Measurements from ENCODE around the gene MT1G. TPM values are rescaled to one million over a fixed set of nuclear protein-coding genes. Genes with fewer than 3 reads are reported as not detected.
"Not testable (repeated sequence)": the region's sequence is repeated elsewhere in the genome, so short reads cannot be mapped to it uniquely, and the experiment has no call there.

The MT1G gene
- 10 to 100 TPM; 14.0 to 26.7 TPM for total RNA-seq
- long read RNA-seq, donor 1: 0 reads
- long read RNA-seq, donor 2, partial matches to known transcripts: 0 of 1 reads
- long read RNA-seq, donor 2, other reads (novel, unspliced or antisense): 0 of 1 reads

GRCh38 chr16:56667581-56668571, at the start of gene MT1G:
MT1G (minus strand) TSS chr16:56668065; CDS start chr16:56667993, 72 bp downstream.
- peak; percentile 92 for DNase-seq (ENCODE audit: low spot score)
- intact Hi-C loops (cut with DNase I): loop anchor here in 1 of 2 donors (10.0 kb wide), 1 partner anchor 67 kb away; the partner anchor contains the start of gene NUP93

- DNase-seq (ENCODE audit: low spot score); intact Hi-C loops (cut with DNase I): not testable (repeated sequence)
Measured at GRCh38 chr16:56717532-56717931, 49.7 kb upstream of the MT1G start.

- intact Hi-C loops (cut with DNase I): no loop called here
- no peak for DNase-seq (ENCODE audit: low spot score)
Measured at GRCh38 chr16:56716761-56717160, 48.9 kb upstream of the MT1G start.

GRCh38 chr16:56715126-56715525, 47.3 kb upstream of the MT1G start:
- no peak for DNase-seq (ENCODE audit: low spot score)
- intact Hi-C loops (cut with DNase I): no loop called here

GRCh38 chr16:56713794-56714193, 45.9 kb upstream of the MT1G start:
- intact Hi-C loops (cut with DNase I): no loop called here
- no peak for DNase-seq (ENCODE audit: low spot score)

- intact Hi-C loops (cut with DNase I): no loop called here
- DNase-seq (ENCODE audit: low spot score): no peak
Measured at GRCh38 chr16:56711862-56712261, 44.0 kb upstream of the MT1G start.

- intact Hi-C loops (cut with DNase I): no loop called here
- DNase-seq (ENCODE audit: low spot score): no peak
Measured at GRCh38 chr16:56710181-56710737, 42.4 kb upstream of the MT1G start.

- no peak for DNase-seq (ENCODE audit: low spot score)
- intact Hi-C loops (cut with DNase I): no loop called here
Measured at GRCh38 chr16:56709443-56710040, 41.7 kb upstream of the MT1G start.

GRCh38 chr16:56708525-56709442, 40.9 kb upstream of the MT1G start:
- DNase-seq (ENCODE audit: low spot score): no peak
- intact Hi-C loops (cut with DNase I): no loop called here

GRCh38 chr16:56702836-56703235, 35.0 kb upstream of the MT1G start:
- intact Hi-C loops (cut with DNase I): loop anchor here in 1 of 2 donors (2.0 to 5.0 kb wide), 2 partner anchors 126 to 181 kb away; partner anchors contain the start of gene BBS2

GRCh38 chr16:56701534-56701933, 33.7 kb upstream of the MT1G start:
- no peak for DNase-seq (ENCODE audit: low spot score)
- intact Hi-C loops (cut with DNase I): loop anchor here in 1 of 2 donors (5.0 kb wide), 1 partner anchor 179 kb away; the partner anchor contains the start of gene BBS2

More at GRCh38 chr16:56702836-56703235, 35.0 kb upstream of the MT1G start:
- DNase-seq (ENCODE audit: low spot score): no peak

GRCh38 chr16:56700631-56701030, 32.8 kb upstream of the MT1G start:
- DNase-seq (ENCODE audit: low spot score): no peak
- intact Hi-C loops (cut with DNase I): loop anchor here in 1 of 2 donors (5.0 kb wide), 1 partner anchor 178 kb away; the partner anchor contains the start of gene BBS2

- no peak for DNase-seq (ENCODE audit: low spot score)
- intact Hi-C loops (cut with DNase I): loop anchor here in 1 of 2 donors (5.0 kb wide), 1 partner anchor 178 kb away; the partner anchor contains the start of gene BBS2
Measured at GRCh38 chr16:56700195-56700594, 32.3 kb upstream of the MT1G start.

- DNase-seq (ENCODE audit: low spot score): peak; percentile 62
- intact Hi-C loops (cut with DNase I): loop anchor here in 1 of 2 donors (10.0 kb wide), 1 partner anchor 113 kb away; the partner anchor contains the start of gene MT3
Measured at GRCh38 chr16:56697456-56698155, 29.7 kb upstream of the MT1G start.

GRCh38 chr16:56695246-56695645, 27.4 kb upstream of the MT1G start:
- intact Hi-C loops (cut with DNase I): loop anchor here in 1 of 2 donors (10.0 kb wide), 1 partner anchor 110 kb away; the partner anchor contains the start of gene MT3
- DNase-seq (ENCODE audit: low spot score): no peak

- intact Hi-C loops (cut with DNase I): loop anchor here in 1 of 2 donors (10.0 kb wide), 1 partner anchor 107 kb away; the partner anchor contains the start of gene MT3
- DNase-seq (ENCODE audit: low spot score): peak; percentile 48
Measured at GRCh38 chr16:56691885-56692284, 24.0 kb upstream of the MT1G start.

- intact Hi-C loops (cut with DNase I): loop anchor here in 1 of 2 donors (10.0 kb wide), 1 partner anchor 106 kb away; the partner anchor contains the start of gene MT3
- DNase-seq (ENCODE audit: low spot score): peak; percentile 40
Measured at GRCh38 chr16:56690420-56691122, 22.7 kb upstream of the MT1G start.

Data from posterior vena cava (tissue), 2 donors.